ENCODE results near the gene DNMBP.
A peak's percentile ranks its signal among the peaks of the same experiment; 100 is the strongest.
"Not testable (repeated sequence)": the region's sequence is repeated elsewhere in the genome, so short reads cannot be mapped to it uniquely, and the experiment has no call there.

Gene DNMBP

DNA sequence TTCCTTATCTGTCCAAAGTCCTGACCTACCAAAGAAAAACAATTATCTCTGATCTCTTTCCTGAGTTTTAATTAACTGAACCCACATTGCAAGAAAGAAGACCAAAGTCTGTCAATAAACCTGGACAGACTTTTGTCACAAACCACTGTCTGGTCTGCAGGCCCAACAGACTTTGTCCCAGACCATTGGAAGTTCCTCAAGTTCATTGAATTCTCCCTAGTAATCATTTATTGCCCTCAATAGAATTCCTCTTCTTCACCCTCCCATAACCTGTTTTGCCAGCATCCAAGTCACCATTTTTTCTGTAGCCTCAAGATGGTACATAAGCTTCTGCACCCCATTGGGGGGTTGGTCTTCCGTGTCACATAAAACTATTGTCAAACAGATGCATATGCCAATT, 3.9 kb upstream of the DNMBP start:
- no peak for DNase-seq

DNA sequence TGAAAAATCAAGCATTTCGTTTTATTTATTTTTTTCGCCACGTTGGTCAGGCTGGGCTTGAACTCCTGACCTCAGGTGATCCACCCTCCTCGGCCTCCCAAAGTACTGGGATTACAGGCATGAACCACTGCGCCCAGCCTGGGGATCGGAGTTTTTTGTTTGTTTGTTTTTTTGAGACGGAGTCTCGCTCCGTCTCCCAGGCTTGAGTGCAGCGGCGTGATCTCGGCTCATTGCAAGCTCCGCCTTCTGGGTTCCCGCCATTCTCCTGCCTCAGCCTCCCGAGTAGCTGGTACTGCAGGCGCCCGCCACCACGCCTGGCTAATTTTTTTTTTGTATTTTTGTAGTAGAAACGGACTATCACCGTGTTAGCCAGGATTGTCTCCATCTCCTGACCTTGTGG, 2.2 kb upstream of the DNMBP start:
- DNase-seq = not testable (repeated sequence)

DNA sequence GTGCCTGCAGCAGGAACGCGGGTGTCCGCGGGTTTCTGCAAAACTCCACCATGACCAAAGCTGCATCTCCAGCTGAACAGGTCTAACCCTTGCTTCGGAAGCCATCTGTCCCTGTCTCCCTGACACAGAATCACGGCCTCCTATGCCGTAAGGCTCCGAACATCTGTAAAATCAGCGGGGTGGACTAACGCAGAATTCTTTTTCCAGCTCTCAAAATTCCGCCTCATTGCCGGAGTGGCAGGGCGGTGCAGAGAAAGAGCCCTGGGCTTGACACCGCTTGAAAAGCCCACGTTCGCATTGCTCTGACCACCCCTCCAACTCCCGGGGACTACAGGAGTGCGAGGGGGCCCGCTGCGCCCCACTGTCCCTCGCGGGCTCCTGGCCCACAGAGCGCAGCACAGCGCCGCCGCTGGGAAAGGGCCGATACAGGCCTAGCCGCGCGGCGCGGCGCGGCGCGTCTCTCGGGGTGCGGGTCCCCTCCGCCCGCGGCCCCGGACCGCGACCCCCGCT, 409 bp downstream of the DNMBP start:
- DNase-seq = peak; percentile 66

DNA sequence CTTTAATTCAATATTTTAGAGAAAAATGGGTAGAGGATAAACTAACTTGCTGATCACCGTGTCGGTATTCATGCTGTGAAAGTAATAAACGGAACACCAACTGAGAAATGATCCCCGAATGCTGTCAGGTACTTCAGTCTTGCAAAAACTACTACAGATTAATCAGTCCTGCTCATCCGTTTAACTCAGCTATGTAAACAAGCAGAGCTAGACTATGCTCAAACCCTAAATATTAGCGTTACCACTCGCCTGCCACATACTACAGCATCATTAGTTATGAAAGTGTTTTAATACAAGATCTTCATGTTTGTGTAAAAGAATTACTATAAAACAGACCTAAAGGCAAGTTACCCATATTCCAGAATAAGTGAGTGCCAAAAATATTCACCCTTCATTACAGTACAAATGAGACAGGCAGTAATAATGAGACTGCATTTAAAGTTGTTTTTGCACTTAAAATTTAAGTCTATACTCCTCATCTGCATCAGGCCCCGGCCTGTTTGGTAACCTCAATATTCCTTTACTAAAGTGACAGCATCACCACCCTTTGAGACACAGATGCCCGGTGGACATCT, 952 bp downstream of the DNMBP start:
- peak; percentile 33 for DNase-seq

DNA sequence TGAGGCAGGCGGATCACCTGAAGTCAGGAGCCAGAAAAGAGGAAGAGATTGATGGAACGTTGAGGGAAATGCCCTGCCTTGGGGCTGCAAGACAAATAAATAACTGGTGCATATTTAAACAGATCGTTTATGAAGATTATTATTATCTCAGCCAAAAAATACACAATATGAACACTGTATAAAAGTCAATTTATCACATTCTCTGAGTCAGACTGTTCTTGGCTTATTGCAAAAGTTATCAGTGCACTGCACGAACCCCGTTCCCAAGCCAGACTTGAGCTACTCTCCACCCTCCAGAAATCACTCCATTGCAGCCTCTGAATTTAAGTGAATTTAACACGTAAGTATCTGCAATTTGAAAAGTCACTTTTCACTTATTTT, 1.6 kb downstream of the DNMBP start:
- DNase-seq = no peak

DNA sequence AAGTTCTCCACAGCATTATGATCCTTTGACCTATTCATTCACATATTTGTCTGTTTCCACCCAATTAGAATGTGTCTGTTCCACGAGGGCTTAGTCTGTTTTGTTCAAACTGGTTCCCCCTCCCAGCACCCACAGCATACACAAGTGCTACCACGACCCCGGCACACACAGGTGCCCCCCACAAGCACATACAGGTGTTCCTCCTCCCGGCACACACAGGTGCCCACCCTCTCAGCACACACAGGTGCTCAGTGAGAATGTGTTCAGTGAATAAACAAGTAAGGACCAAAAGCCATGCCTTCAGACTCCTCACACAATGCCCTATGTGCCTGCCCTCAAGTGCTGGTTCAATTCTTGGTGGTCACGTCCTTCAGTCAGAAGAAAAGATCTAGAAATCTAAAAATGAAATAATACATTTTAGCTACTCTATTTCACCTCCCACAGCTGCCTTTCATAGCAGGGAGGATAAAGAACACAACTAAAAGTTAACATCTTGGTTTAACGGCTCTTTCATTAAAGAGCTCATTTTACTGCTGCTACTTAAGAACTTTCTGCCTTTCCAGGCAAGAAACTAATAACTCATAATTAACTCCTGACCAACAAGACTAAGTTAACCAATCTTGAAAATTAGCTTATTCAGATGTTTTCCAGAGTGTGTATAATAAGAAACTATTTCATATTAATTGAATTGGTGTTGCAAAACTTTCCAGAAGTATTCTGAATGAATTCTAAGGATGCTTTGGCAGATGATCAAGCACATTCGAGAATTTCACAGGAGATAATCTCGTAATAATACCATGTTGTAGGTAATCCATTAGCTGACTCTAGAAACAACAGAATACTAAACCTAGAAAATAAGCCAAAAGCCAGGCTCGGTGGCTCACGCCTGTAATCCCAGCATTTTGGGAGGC, 2.3 kb downstream of the DNMBP start:
- no peak for DNase-seq

DNA sequence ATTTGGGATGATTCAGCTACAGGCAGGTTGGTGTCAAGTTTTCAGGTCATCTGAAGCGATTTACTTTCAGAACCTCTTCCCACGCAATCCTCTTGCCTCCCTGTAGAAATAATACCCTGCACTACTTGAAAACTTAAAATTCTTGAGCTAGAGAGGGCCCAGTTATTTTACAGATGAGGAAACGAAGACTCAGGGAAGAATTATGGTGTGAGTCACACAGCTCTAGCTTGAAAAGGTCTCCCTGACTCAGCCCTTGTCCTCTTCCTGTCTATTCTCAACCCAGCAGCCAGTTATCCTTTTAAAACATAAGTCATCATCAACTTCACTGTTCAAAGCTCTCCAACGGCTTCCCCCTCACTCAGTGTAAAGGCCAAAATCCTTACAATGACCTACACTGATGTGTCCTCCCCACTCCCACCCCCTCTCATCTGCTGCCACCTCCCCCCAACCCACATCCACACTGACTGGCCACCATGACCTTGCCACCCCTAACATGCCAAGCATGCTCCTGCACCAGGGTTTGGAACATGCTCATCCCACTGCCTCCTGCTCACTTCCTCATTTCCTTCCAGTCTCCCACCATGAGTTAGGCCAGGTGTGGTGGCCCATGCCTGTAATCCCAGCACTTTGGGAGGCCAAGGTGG, 3.4 kb downstream of the DNMBP start:
- DNase-seq = peak; percentile 17

DNA sequence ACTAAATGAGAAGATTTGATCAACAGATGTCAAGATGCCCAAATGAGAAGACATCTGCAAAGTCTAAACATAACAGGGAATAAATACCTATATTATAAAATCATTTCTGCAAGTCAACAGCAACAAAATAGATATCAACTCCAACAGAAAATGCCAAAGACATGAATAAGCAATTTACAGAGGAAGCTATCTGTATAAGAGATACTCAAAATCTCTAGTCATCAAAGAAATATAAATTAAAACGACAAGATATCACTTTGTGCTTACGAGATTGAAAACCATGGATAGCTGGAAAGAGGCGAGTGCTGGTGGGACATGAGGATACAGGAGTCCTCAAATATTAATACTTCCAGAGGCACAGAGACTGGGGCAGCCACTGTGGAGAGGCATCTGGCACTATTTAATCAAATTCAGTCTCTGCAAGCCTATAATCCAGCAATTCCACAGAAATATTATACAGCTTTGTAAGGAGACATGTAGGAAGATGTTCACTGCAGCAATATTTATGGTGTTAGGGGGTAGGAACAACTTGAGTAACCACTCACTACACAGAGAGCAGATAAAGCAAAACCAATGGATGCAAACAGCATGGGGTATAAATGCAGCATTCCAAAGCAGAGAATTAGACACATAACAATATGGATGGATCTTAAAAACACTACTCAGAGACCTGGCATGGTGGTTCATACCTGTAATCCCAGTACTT, 4.8 kb downstream of the DNMBP start:
- no peak for DNase-seq

DNA sequence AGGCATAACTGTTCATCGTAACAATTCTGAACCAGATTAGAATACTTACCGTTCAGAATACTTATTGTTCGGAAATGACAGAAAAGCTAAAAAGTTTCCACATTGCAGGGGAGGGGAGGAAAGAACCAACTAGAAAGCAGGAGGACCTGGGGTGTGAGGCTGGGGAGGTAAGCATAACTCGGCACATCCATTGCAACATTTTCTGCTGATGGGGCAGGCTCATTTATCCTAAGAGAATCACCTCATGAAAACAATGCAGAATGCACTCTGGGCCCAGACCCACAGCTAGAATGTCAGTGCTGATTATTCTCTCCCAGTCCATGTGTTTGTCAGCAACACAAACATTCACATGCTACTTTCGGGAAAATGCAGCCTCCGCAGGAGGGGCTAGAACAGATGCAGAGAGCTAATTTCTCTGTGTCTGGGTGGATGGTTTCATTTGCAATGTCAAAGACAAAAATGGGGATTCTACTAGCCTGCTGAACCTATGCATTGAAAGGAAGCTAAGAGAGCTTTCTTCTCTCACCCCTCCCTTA, 9.6 kb downstream of the DNMBP start:
- DNase-seq = no peak

DNA sequence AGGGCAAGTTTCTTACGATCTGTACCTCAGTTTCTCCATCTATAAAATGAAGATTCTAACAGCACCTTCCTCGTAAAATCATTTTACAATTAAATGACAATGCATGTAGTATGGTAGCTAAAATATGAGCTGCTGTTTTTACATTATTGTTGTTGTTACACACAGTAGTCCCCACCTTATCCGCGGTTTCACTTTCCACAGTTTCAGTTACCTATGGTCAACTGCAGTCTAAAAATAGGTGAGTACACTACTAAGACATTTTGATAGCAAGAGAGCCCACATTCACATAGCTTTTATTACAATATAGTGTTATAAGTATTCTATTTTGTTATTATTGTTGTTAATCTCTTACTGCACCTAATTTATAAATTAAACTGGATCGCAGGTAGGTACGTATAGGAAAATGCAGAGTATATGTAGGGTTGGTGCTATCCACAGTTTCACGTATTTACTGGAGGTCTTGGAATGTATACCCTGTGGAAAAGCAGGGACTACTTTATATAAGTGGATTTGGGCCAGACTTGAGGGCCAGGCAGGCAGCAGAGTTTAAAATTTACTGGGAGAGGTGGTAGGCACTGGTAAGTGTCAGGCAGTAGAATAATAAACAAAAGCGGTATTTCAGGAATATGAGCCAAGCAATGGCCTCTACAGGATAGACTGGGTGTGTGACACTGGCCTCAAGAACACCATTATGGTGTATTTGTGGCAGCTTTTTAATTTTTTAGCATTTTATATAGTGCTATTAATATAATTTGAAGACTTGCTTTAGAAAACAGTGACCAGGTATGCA, 10.2 kb downstream of the DNMBP start:
- no peak for DNase-seq

DNA sequence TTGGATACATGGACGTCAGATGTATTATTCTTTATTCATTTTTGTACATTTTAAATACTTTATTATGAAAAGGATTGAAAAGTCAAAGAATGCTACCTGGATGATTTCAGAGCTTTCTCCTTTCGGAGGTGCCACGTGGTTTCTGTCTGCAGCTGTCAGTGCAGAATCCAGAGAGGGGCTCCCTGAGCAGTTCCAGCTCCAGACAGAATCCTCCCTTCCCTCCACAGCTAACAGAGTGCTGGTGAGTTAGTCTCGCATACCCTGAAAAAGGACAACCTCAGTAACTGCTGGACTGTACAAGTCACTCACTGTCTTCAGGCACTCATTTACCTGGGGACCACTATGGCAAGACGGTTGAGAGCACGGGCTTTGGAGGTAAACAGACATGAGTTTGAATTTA, 10.9 kb downstream of the DNMBP start:
- no peak for DNase-seq

DNA sequence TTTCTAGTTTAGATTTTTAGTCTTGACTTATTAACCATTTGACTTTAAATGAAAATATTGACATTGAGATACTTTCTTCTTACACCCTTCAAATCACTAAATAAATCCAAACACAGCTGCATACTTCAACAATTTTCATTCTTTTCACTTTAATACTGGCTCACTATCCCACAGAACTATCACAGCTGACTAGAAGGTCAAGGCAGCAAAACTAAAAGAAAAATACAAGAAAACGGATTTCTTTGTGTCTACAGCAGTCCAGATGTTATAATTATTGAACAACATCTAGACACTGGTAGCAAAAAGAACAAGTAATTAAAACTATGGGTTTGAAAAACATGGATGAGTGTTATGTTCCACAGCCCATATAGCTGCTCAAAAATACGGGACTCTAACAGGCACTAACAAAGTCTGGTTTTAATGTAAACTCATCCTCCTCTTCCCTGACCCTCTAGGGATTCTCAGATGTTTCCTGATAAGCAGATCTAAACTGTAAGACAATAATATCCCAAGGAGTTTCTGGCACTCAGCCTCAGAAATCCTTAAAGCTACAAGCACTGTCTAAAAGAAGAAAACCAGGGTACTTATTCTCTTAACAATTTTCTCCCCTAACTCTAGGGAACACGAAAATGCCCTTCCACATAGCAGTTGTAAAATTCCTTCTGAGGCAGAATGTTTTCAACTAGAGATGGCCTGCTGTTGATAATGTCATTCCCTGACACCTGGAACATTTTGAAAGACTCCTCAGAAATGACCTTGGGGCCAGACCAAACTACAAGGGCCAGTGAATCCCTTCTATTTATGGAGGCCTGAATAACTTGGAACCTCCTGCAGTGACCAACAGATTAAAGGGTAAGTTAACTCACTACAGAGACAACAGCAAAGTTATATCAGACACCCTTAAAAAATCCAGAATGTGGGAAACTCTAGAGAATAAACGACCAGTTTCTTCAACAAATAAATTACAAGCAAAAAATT, 12.8 kb downstream of the DNMBP start:
- no peak for DNase-seq

DNA sequence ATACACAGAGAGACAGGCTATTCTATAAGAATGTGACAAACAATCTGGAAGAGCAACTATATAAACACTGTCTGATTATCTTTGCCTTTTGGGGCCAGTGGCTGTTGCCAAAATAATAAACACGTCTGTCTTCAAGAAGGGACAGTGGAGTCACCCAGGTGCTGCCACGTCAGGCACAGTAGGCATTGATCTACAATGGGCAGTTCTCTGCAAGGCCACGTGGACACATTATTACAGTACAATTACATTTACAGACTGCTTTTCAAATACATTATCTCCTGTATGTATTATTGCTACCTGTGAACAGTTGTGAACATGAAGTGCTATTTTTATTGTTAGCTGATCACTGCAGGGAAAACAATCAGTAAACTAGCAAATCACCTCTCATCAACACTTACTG, 14.0 kb downstream of the DNMBP start:
- DNase-seq = no peak

DNA sequence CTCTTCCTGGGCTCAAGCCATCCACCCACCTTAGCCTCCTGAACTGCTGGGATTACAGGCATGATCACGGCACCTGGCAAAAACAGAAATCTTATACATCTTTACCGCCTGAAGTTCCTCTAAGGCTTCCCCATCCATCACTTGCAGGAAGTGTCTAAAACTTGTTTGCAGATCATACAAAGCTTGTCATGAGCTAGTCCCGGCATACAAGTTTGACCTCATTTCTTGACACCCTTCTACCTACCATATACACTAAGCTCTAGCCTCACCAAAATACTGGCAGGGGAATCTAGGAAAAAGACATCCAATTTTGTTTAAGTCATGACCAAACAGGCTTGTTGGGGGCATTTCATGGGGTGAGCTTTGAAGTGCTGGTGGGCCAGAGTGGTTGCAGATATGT, 14.5 kb downstream of the DNMBP start:
- no peak for DNase-seq

DNA sequence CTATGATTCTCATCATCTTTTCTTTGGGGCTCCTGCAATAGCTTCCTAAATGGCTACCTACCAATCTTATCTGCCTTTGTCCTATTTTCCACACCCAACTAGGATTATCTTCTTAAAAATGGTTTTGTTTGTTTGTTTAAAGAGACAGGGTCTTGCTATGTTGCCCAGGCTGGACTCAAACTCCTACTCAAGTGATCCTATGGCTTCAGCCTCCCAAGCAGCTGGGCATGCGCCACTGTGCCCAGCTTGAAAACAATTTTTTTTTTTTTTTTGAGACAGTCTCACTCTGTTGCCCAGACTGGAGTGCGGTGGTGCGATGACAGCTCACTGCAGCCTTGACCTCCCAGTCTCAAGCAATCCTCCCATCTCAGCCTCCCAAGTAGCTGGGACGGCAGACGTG, 14.9 kb downstream of the DNMBP start:
- no peak for DNase-seq

DNA sequence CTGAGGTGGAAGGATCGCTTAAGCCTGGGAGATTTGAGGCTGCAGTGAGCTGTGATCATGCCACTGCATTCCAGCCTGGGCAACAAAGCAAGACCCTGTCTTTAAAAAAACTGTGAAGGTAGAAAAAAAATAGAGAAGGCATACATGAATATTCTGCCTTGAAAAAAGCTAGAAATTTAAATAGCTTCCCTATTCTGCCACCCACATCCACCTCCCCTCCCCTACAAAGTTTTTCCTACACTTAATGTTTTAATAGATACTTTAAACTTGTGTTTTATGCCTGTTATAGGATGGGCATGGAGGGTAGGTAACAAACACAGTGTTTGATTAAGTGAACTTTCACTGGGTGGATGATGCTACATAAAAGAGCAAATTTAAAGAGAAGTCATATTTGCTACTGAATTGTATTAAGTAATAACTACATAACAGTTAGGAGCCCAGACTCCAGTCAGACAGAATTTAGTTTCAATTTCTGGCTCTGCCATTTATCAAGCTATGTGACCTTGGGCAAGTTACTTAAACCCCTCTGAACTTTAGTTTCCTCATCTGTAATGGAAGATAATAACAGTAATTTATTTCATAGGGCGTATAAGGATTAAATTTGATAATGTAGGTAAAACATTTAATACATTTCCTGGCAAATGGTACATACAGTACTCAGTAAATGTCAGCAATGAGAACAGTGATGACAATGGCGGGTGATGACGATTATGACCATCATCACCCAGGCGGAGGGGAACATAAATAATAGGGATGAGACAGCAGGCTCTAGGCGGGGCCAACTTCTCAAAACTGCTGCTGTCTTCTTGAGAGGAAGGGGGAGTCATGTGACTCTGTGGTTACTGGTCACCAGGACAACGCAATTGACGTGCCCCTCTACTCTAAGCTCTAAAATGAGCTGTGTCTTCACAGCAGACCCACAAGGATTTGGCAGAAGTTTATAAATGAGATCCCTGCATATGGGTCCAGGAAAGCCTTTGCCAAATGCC, 15.8 kb downstream of the DNMBP start:
- peak; percentile 21 for DNase-seq

DNA sequence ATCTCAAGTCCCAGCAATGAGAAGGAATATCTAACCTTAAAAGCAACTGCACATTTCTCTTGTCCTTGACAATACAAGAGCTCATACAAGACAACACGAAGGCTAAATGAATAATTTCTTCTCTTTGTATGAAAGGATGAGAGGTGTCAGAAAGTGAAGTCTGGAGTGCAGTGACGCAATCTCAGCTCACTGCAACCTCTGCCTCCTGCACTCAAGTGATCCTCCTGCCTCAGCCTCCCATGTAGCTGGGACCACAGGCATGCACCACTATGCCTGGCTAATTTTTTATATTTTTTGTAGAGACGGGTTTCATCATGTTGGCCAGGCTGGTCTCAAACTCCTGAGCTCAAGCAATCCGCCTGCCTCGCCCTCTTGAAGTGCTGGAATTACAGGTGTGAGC, 24.1 kb downstream of the DNMBP start:
- not testable (repeated sequence) for DNase-seq

DNA sequence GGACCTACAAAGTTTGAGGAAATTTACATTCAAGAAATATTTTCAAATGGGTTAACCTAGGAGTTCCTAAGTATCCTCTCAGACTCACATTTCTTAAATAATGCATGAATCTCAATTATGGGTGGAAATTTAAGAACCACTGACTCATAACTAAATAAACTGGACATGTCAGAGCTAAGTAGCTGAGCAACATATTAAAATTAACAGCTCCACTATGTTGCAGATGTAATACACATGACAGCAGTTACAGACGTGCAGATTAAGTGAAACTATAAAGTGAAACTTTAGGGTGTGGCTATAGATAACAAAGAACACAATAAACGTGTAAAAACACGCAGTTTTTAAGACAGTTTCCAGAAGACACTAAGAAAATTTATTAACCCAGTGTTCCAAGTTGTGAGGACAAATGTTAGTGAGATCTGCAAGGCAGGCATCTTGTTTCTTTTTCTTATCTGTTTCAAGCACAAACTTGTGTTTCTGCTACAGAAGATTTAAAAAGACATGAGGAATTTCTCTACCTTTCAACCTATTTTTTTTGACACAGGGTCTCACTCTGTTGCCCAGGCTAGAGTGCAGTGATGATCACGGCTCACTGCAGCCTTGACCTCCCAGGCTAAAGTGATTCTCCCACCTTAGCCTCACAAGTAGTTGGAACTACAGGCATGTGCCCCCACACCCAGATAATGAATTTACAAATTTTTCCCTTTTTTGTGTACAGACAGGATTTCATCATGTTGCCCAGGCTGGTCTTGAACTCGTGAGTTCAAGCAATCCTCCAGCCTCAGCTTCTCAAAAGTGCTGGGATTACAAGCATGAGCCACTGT, 25.3 kb downstream of the DNMBP start:
- DNase-seq = no peak

Data from NCI-H510A treated with DMSO at 0.1 percent for 48 hours (cell line).